Stimulated activated CD4-positive, alpha-beta T cell treated with anti-CD3 and anti-CD28 coated beads, Interleukin-1b, Interleukin-23, amount 100 ng/mL, for 48 hours (primary cell): ENCODE results near the gene RNGTT.
"Not testable (repeated sequence)": the region's sequence is repeated elsewhere in the genome, so short reads cannot be mapped to it uniquely, and the experiment has no call there.

Source experiments
- DNase-seq: peaks from one replicate; pipeline ENCODE4 v3.0.0-alpha.2; 2020

Gene RNGTT

DNA sequence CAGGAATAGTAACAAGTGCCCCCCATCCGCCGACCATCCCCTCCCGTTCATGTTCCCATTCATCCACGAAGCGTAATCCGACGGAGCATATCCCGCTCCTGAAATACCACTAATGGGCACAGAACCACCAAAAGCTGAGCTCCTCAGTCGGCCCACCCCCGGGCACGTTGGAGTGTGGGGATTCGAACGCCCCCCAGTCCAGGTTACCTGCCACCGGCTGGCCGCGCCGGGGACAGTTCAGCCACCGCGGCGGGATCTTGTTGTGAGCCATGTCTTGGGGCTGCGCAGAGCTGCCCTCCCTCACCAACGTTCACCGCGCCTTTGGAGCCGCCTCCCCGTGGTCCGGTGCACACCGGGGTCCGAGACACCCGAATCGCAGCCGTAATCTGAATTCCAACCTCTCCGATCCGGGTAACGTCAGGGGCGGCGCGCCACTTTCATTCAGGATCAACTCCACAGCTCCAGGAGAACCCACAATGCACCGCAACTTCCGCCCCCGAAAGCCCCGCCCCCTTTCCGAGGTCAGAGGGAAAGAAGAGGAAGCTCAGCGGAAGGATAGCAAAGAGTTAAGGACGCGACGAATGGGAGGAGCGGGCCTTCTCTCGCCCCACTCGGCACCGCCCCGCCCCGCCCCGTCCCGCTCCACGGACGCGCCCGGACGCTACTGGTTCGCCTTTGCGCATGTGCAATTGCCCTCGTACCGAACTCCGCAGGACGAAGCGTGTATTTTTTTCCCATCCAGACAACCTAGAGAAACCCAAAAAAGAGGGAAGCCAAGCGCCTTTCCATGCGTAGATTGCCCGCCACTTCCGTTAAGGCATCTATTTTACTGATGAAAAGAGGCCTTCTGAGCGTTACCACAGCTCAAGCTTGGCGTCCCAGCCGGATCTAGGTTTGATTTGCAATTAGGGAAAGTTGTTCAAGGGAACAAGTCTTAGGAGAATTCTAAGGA, at the start of gene RNGTT:
Gene RNGTT (minus strand): TSS at position 480 of the 952 bp plus-strand sequence. CDS start 209 bp downstream, at position 271.
- DNase-seq, result peak; percentile 97

DNA sequence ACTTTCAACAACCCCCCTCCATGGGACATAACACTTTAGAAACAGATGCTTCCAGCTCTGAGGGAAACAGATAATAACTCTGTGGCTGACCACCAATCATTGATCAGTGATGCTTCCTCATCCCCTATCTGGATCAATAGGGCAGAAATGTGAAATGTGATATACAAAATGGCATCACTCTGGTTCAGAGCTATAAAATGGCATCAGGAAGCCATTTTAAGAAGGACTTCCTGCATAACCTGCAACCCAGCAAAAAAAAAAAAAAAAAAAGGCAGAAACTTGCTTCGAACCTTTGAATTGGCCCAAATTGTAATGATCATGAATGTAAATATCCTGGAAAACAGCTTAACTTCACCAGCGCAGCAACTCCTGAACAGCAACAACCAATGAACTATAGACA, 48.0 kb upstream of the RNGTT start:
- DNase-seq, result no peak

DNA sequence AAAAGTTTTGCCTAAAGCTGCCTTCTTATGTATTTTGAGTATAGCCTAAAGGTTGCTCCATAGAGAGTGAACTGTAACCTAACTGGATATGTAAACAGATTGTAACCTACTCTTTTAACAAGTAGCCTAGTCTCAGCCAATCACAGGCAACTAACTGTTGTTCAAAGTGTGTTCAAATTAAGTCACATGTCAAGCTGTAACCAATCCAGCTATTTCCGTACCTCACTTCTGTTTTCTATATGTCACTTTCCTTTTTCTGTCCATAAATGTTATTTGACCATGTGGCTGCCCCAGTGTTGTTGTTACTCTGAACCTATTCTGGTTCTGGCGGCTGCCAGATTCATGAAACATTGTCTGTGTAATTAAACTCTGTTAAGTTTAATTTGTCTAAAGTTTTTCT, 47.4 kb upstream of the RNGTT start:
- no peak for DNase-seq

DNA sequence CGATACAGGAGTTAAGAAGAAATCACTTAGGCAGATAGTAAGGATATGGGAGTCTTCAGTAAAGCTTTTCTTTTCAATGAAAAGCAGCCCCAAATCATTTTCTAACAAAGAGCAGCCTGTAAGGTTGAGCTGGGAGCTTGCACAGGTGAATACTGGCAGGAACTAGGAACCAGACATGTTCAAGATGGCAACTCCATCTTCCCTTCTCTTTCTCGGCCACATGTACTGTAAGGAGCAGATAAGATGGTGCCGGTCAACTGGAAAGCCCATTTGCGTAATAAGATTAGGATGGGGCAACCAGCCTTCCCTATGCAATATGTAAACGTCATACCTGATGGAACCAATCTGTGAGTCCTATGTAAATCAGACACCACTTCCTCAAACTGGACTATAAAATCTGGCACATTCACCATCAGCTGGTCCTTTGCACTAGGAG, 46.2 kb upstream of the RNGTT start:
- DNase-seq, result no peak

GRCh38 chr6:89008815-89009374, 45.5 kb upstream of the RNGTT start:
- DNase-seq, result no peak

GRCh38 chr6:89008001-89008814, 44.8 kb upstream of the RNGTT start:
- DNase-seq, result no peak

GRCh38 chr6:89007209-89008000, 44.0 kb upstream of the RNGTT start:
- DNase-seq, result no peak

GRCh38 chr6:89002523-89002922, 39.1 kb upstream of the RNGTT start:
- no peak for DNase-seq

- DNase-seq, result no peak
These were observed 33.9 kb upstream of the RNGTT start for GRCh38 chr6:88997327-88997726.

- no peak for DNase-seq
These were observed 29.5 kb upstream of the RNGTT start for GRCh38 chr6:88992741-88993552.

- DNase-seq, result no peak
These were observed 25.8 kb upstream of the RNGTT start for GRCh38 chr6:88989215-88989614.

DNA sequence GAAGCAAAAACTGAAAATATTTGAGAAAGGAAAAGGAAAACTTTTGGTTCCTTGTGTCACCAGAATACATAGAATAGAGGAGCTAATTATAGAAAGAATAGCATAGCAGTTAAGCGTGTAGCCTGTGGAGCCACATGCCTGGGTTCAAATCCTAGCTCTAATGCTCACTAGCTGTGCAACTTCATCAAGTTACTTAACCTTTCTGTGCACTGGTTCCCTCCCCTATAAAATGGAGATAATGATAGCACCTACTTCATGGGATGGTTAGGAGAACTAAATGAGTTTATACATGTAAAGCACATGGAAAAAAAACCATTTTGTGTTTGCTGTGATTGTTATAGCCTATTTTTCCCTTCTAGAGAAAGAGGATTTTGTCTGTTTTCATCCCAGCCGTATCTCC, 24.5 kb upstream of the RNGTT start:
- no peak for DNase-seq

- DNase-seq, result no peak
These were observed 22.5 kb upstream of the RNGTT start for GRCh38 chr6:88985901-88986300.

DNA sequence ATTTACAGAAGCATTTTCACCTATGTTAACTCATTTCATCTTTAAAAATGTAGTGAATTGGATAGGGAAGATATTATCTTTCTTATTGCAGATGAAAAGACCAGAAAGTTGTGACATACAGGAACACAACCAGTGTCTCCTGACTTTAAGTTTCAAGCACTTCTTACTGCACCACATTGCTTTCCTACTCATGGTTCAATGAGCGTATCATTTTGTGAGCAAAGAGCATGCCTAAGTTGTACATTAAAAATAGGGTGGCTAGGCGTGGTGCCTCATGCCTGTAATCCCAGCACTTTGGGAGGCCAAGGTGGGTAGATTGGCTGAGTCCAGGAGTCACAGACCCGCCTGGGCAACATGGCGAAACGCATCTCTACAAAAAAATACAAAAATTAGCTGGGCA, 21.2 kb upstream of the RNGTT start:
- DNase-seq, result no peak

- no peak for DNase-seq
These were observed 20.7 kb upstream of the RNGTT start for GRCh38 chr6:88984152-88984551.

- DNase-seq, result no peak
These were observed 20.1 kb upstream of the RNGTT start for GRCh38 chr6:88983532-88983931.

DNA sequence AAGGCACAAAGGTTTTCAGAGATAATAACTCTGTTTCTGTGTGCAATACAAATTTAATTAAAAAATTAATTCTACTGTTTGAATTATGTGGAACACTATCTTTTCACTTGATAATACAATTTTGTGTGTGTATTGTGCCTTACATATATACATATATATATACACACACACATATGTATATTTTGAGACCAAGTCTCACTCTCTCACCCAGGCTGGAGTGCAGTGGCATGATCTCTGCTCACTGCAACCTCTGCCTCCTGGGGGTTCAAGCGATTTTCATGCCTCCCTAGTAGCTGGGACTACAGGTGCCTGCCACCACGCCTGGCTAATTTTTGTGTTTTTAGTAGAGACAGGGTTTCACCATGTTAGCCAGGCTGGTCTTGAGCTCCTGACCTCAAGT, 19.7 kb upstream of the RNGTT start:
- not testable (repeated sequence) for DNase-seq

DNA sequence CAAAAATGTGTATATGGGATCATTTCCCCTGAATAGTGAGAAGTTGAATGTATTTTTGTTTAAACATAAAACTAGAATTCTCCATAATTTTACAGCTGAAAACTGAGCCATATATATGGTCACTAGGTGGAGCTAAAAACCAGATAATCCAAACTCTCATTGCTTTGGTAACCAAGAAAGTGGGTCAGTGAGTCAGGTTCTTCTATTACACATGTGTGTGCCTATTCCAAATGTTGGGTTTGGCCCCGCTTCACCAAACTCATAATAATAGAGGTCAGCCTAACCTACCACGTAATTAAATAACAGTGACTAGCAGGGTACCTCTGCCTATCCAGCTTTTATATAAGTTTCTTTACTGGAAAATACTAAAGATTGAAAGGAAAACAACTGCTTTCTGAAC, 19.3 kb upstream of the RNGTT start:
- peak; percentile 24 for DNase-seq

- DNase-seq, result no peak
These were observed 12.0 kb upstream of the RNGTT start for GRCh38 chr6:88975369-88975768.

- DNase-seq, result no peak
These were observed 9.3 kb upstream of the RNGTT start for GRCh38 chr6:88972504-88973423.

- DNase-seq, result no peak
These were observed 6.9 kb upstream of the RNGTT start for GRCh38 chr6:88970301-88970700.
